ENCODE results near the gene TRAFD1. TPM values are rescaled to one million over a fixed set of nuclear protein-coding genes. Genes with fewer than 3 reads are reported as not detected.

The TRAFD1 gene
- total and polyA plus RNA-seq, 2 donors (not counting 3 experiments of a cell fraction or from before 2014, with no cell fraction given) = 20.3 to 24.9 TPM

GRCh38 chr12:112166051-112167015, 41.0 kb downstream of the TRAFD1 start:
- ChIA-PET POLR2A (no interaction called here), CTCF (no interaction called here)
- Histone ChIP-seq H3K4me1 (ENCODE audit: control insufficient read depth, extremely low read depth, insufficient read depth, low read length) (no peaks in the 10 kb centered on the region), H3K9ac (replicated peaks; ENCODE audit: extremely low read depth, insufficient read depth, low read length) (no peak overlapping the region), H3K4me3 (replicated peaks in 1 of 3; ENCODE audit: insufficient read depth in 1 of 3, low read depth in 1 of 3, low read length in 3 of 3) (no peak overlapping the region), H3K79me2 (ENCODE audit: control insufficient read depth, insufficient read depth, low read length) (no peaks in the 10 kb centered on the region), H3K9me3 (replicated peaks; ENCODE audit: control insufficient read depth, insufficient read depth, low read length) (no peaks in the 10 kb centered on the region), H3K27ac (ENCODE audit: insufficient read depth, low read depth, low read length) (no peak overlapping the region), H2AFZ (ENCODE audit: low read depth, low read length) (no peak overlapping the region), H3K9me1 (replicated peaks; ENCODE audit: control insufficient read depth, extremely low read depth, insufficient read depth, low read length) (no peaks in the 10 kb centered on the region), H3K27me3 (ENCODE audit: control insufficient read depth in 2 of 2, insufficient read depth in 2 of 2, low read length in 2 of 2) (no peaks in the 10 kb centered on the region), H3K4me2 (ENCODE audit: insufficient read depth, low read length) (no peak overlapping the region), H3K36me3 (ENCODE audit: control insufficient read depth in 2 of 2, extremely low read depth in 1 of 2, insufficient read depth in 2 of 2, low read length in 2 of 2) (peaks cover 0 to 10% of the 10 kb centered on the region in 2 experiments), H4K20me1 (replicated peaks; ENCODE audit: control insufficient read depth, extremely low read depth, insufficient read depth, low read length) (no peaks in the 10 kb centered on the region)
- DNase-seq (ENCODE audit: low read depth, low spot score) (no peak), FAIRE-seq (no peak)
- intact Hi-C loops (cut with micrococcal nuclease) (no loop called here), dilution Hi-C loops (cut with MboI; ENCODE audit: extremely low pct_ligation_motif_present, low sequenced_read_pairs) (no loop called here)
- no TSS peak for BruUV-seq (replicated peaks)
- TF ChIP-seq EZH2 (IDR thresholded peaks at IDR 0.05; ENCODE audit: borderline replicate concordance, low read depth, low read length, severe bottlenecking) (no peak), JUN (IDR thresholded peaks at IDR 0.05; ENCODE audit: borderline replicate concordance, insufficient read depth, insufficient read length, low read depth) (no peak), MAX (IDR thresholded peaks at IDR 0.05; ENCODE audit: insufficient read depth, insufficient read length) (no peak), FOS (IDR thresholded peaks at IDR 0.05; ENCODE audit: borderline replicate concordance, insufficient read depth, low read length) (no peak), POLR2A (IDR thresholded peaks at IDR 0.05; ENCODE audit: low read depth, low read length) (no peak), POLR2AphosphoS5 (IDR thresholded peaks at IDR 0.05; ENCODE audit: insufficient read depth, low read depth, low read length) (no peak), MYC (IDR thresholded peaks at IDR 0.05; ENCODE audit: low read depth, low read length) (no peak), GATA2 (IDR thresholded peaks at IDR 0.05; ENCODE audit: insufficient read depth, insufficient read length, low read depth, low read length) (no peak), CTCF (IDR thresholded peaks at IDR 0.05; ENCODE audit: extremely low read depth in 1 of 2, insufficient read depth in 1 of 2, low read depth in 1 of 2, low read length in 2 of 2) (no peak)
